GM12891 (cell line): ENCODE data around the gene FAM222A.
"Not testable (repeated sequence)": the region's sequence is repeated elsewhere in the genome, so short reads cannot be mapped to it uniquely, and the experiment has no call there.

ENCODE experiments used
- DNase-seq: peaks from one replicate; pipeline ENCODE4 v3.0.0; 2011; ENCODE audit warnings: low spot score; ENCODE audit not compliant: insufficient read length
- FAIRE-seq: peaks from 2 replicates; lab custom pipeline; 2011; peaks lifted over from hg19 to GRCh38; lab: Jason Lieb, UNC
- PAX5 ChIP-seq: IDR thresholded peaks from 2 replicates; pipeline ENCODE4 v1.6.1; 2011; ENCODE audit warnings: low read length, moderate library complexity, mild to moderate bottlenecking; ENCODE audit not compliant: insufficient read depth, severe bottlenecking
- POLR2A ChIP-seq: IDR thresholded peaks from 2 replicates; pipeline ENCODE4 v1.6.1; 2011; ENCODE audit warnings: low read depth, low read length, control low read depth
- POLR2AphosphoS5 ChIP-seq: IDR thresholded peaks from 2 replicates; pipeline ENCODE4 v1.6.1; 2011; ENCODE audit warnings: low read depth, low read length, control low read depth
- POU2F2 ChIP-seq: IDR thresholded peaks from 2 replicates; pipeline ENCODE4 v1.6.1; 2011; ENCODE audit warnings: low read depth, mild to moderate bottlenecking, control low read depth, low read length, moderate library complexity
- SPI1 ChIP-seq: IDR thresholded peaks from 2 replicates; pipeline ENCODE4 v1.6.1; 2011; ENCODE audit warnings: low read depth, low read length, control low read depth
- TAF1 ChIP-seq: IDR thresholded peaks from 2 replicates; pipeline ENCODE4 v1.6.1; 2011; ENCODE audit warnings: low read depth, low read length, control low read depth

The FAM222A gene

GRCh38 chr12:109693160-109693559, 20.5 kb upstream of the FAM222A start:
- DNase-seq (no peak), FAIRE-seq (no peak)
- TF ChIP-seq SPI1: no peak
- no peak for TF ChIP-seq PAX5
- TF ChIP-seq TAF1: no peak
- no peak for TF ChIP-seq POLR2A
- TF ChIP-seq POLR2AphosphoS5: no peak
- no peak for TF ChIP-seq POU2F2

DNA sequence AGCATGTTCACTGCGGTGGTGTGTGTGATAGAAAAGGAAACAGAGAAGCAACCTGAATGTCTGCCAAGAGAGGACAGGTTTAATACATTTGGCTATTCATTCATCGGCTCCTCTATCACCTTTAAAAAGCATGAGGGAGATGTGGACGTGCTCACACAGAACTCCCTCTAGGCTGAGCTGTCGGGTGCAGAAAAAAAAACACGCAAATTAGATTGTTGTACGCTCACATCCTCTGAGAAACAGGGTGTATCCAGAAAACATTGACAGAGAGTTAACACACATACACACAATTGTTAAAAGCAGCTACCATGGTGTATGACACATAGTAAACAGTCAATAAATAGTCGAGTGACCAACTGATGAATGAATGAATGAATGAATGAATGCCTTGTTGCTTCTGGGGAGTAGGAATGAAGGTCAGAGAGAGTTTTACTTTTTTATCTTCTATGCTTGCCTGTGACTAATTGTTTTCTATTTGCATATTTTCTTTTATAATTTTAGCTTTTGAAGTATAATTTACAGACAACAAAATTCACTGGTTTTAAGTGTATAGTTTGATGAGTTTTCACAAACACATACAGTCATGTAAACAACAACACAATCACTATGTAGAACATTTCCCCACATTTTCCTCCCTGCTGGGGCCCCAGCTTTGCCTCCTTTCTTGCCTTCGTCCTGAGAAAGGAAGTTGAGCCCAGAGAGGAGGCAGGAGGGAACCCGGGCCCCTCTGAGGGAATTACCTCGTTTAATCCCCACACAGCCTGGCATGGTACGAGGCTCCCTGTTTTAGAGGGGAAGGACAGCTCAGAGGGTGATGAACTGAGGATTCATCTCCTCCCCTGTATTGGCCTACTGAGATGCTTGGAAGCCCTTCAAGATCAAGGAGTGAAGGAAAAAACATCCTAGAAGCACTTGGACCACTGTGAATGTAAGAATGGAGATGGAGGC, 19.7 kb upstream of the FAM222A start:
- TF ChIP-seq POU2F2: no peak
- TF ChIP-seq TAF1: no peak
- FAIRE-seq (no peak), DNase-seq (no peak)

- not testable (repeated sequence) for FAIRE-seq, DNase-seq
Measured at GRCh38 chr12:109694629-109695028, 19.0 kb upstream of the FAM222A start.

- no peak for DNase-seq
- FAIRE-seq: no peak
- TF ChIP-seq SPI1: no peak
- no peak for TF ChIP-seq TAF1
- no peak for TF ChIP-seq POU2F2
- no peak for TF ChIP-seq POLR2AphosphoS5
- TF ChIP-seq POLR2A: no peak
- no peak for TF ChIP-seq PAX5
Measured at GRCh38 chr12:109695416-109695815, 18.2 kb upstream of the FAM222A start.

DNA sequence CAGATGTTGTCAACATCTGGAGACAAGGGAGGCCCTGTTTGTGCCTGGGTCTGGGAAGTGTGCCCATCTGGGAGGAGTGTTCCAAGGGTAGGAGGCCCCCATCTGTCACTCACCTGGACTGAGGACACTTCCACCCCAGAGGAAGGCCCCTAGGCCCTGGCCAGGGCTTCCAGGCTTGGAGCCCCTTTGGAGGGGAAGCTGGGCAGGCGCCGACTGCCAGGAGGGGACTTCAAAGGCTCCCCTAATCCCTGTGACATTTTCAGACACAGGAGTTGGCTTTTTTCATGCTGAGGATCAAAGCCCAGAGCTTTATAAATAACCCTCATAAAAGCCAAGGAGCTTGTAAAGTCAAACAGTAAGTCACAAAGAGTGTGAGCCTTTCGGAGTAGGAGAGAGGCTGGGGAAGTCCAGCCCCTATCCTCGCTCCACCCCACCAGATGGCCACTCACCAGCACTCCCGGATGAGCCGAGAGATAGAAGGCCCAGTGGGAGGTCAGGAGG, 17.6 kb upstream of the FAM222A start:
- DNase-seq (no peak), FAIRE-seq (no peak)
- TF ChIP-seq PAX5 (no peak), POLR2AphosphoS5 (no peak), TAF1 (no peak), SPI1 (no peak), POU2F2 (no peak), POLR2A (no peak)

GRCh38 chr12:109696485-109697269, 16.9 kb upstream of the FAM222A start:
- FAIRE-seq (no peak), DNase-seq (no peak)
- TF ChIP-seq POLR2A: no peak
- no peak for TF ChIP-seq TAF1
- no peak for TF ChIP-seq SPI1
- TF ChIP-seq POLR2AphosphoS5: no peak
- TF ChIP-seq PAX5: no peak
- TF ChIP-seq POU2F2: no peak

- DNase-seq (no peak), FAIRE-seq (no peak)
- no peak for TF ChIP-seq POU2F2
- TF ChIP-seq PAX5: no peak
- TF ChIP-seq POLR2AphosphoS5: no peak
- TF ChIP-seq TAF1: no peak
- no peak for TF ChIP-seq SPI1
- TF ChIP-seq POLR2A: no peak
Measured at GRCh38 chr12:109697270-109697553, 16.4 kb upstream of the FAM222A start.

- no peak for TF ChIP-seq POU2F2
- no peak for TF ChIP-seq POLR2AphosphoS5
- no peak for TF ChIP-seq PAX5
- TF ChIP-seq TAF1: no peak
- TF ChIP-seq POLR2A: no peak
- TF ChIP-seq SPI1: no peak
- FAIRE-seq: no peak
- no peak for DNase-seq
Measured at GRCh38 chr12:109697877-109698468, 15.7 kb upstream of the FAM222A start.

GRCh38 chr12:109698820-109699219, 14.8 kb upstream of the FAM222A start:
- no peak for DNase-seq
- no peak for FAIRE-seq
- no peak for TF ChIP-seq SPI1
- TF ChIP-seq PAX5: no peak
- no peak for TF ChIP-seq POLR2AphosphoS5
- TF ChIP-seq POLR2A: no peak
- TF ChIP-seq TAF1: no peak
- TF ChIP-seq POU2F2: no peak

- DNase-seq: no peak
- no peak for FAIRE-seq
Measured at GRCh38 chr12:109701064-109701463, 12.6 kb upstream of the FAM222A start.

More at GRCh38 chr12:109701064-109701463, 12.6 kb upstream of the FAM222A start:
- TF ChIP-seq POLR2AphosphoS5 (no peak), SPI1 (no peak), POU2F2 (no peak), PAX5 (no peak), TAF1 (no peak), POLR2A (no peak)
